NB4 (cell line): ENCODE data around the gene ADAMTS4.

Experiments
- DNase-seq: peaks from one replicate; pipeline ENCODE4 v3.0.0; 2010; ENCODE audit warnings: low read depth
- H3K4me3 ChIP-seq: one replicate; pipeline ENCODE4 v1.5.1; 2011; ENCODE audit warnings: mild to moderate bottlenecking, low read depth, low read length, moderate library complexity
- CTCF ChIP-seq: IDR thresholded peaks from one replicate; pipeline ENCODE4 v1.5.1; 2012; ENCODE audit warnings: low read depth, low read length
- MAX ChIP-seq: IDR thresholded peaks from 2 replicates; pipeline ENCODE4 v1.6.1; 2011; ENCODE audit warnings: low read depth, low read length
- MYC ChIP-seq: IDR thresholded peaks from 2 replicates; pipeline ENCODE4 v1.6.1; 2011; ENCODE audit warnings: low read depth, low read length
- POLR2A ChIP-seq: IDR thresholded peaks from 2 replicates; pipeline ENCODE4 v1.6.1; 2011; ENCODE audit warnings: mild to moderate bottlenecking; ENCODE audit not compliant: insufficient read length; ENCODE audit errors: extremely low read depth

The ADAMTS4 gene

DNA sequence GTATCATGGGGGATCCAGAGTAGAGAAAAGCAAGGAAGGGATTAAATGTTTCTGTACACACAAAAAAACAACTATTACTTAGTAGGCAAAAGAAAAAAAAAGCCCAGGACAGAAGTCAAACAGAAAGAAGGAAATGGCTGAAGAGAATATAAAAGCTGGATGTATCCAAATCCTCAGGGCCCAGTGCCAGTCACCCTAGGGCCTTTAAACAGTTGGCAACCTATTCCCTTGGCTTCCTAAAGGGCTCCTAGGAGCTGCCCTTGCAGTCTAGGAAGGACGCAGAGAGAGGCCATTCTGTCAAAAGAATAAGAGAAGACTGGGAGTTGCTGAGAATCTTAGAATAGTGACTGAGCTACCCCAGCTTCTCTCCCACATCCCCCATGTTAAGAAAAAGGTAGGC, 26.5 kb downstream of the ADAMTS4 start:
- DNase-seq, result no peak
- no peak overlapping the region for H3K4me3 ChIP-seq
- no peak for TF ChIP-seq MYC
- TF ChIP-seq POLR2A, result no peak
- no peak for TF ChIP-seq CTCF
- TF ChIP-seq MAX, result no peak

GRCh38 chr1:161171696-161172095, 27.2 kb downstream of the ADAMTS4 start:
- TF ChIP-seq CTCF, result no peak
- TF ChIP-seq MYC, result no peak
- no peak for TF ChIP-seq MAX
- no peak for TF ChIP-seq POLR2A
- no peak for DNase-seq
- no peak overlapping the region for H3K4me3 ChIP-seq

DNA sequence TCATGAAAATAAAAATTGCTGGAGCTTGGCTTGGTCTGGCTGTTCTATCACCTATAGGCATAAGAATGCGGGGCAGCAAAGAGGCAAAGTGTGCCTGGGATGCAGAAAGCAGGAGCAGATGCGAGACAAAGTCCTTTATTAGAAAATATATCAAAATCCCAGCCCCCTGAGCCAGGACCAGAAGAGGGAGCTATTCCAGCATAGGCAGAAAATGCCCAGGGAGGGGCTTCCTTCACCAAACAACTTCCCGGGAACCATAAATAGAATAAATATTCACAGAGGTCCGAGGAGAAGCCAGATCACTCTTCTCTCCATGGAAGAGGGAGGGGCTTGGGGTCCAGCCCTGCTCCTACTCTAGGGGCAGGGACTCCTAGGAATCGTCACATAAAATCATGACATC, 27.7 kb downstream of the ADAMTS4 start:
- no peak overlapping the region for H3K4me3 ChIP-seq
- no peak for DNase-seq
- no peak for TF ChIP-seq MAX
- no peak for TF ChIP-seq MYC
- peak; percentile 16 for TF ChIP-seq CTCF
- TF ChIP-seq POLR2A, result no peak

GRCh38 chr1:161168906-161169305, 29.9 kb downstream of the ADAMTS4 start:
- no peak overlapping the region for H3K4me3 ChIP-seq
- TF ChIP-seq MYC (no peak), POLR2A (no peak), MAX (no peak), CTCF (no peak)
- DNase-seq, result no peak

DNA sequence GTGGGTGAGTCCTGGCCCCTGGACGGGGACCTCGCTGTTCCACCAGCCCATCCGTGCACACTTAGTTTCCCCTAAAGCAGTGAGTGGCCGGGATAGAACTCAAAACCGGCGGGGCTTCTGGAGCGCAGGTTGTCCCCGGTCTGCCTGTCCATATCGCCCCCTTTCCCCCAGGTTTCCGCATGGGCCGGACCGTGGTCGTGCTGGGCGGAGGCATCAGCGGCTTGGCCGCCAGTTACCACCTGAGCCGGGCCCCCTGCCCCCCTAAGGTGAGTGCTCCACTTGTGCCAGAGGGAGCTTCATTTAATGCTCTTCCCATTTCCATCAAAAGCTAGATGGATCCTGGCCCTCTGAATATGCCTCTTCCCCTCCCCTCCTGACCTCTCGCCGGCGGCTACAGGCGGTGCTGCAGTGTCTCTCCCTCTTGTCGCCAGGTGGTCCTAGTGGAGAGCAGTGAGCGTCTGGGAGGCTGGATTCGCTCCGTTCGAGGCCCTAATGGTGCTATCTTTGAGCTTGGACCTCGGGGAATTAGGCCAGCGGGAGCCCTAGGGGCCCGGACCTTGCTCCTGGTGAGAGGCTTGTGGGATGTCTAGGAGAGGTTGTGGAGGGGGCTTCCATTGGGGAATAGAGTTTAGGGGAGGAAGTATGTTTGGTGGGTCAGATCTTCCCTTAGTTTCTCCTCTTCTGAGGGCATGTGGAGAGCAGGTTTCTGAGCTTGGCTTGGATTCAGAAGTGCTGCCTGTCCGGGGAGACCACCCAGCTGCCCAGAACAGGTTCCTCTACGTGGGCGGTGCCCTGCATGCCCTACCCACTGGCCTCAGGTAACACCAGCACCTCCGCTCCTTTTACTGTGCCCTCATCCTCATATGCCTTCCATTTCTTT, 31.9 kb downstream of the ADAMTS4 start:
- peak overlapping the region; percentile 75 for H3K4me3 ChIP-seq
- peak; percentile 41 for DNase-seq
- TF ChIP-seq POLR2A (no peak), MAX (no peak), MYC (no peak), CTCF (no peak)
